HEK293T (cell line): ENCODE data around the gene TMEM119.

ENCODE experiments used
- CTCF ChIA-PET: fragments of 350-600 bp; formaldehyde crosslinking; extraction: SDS; loops from one replicate; lab custom pipeline; 2021; ENCODE audit warnings: antibody characterized with exemption, inconsistent platforms; lab: Yijun Ruan, JAX
- POLR2A ChIA-PET: fragments of 350-600 bp; formaldehyde crosslinking; extraction: SDS; loops from one replicate; lab custom pipeline; 2020; ENCODE audit warnings: antibody characterized with exemption, inconsistent platforms; lab: Yijun Ruan, JAX
- DNase-seq: peaks from one replicate; pipeline ENCODE4 v3.0.0; 2012; ENCODE audit warnings: mixed read lengths; ENCODE audit errors: extremely low spot score
- ARNT ChIP-seq: fragments of 450-650 bp; IDR thresholded peaks from 2 replicates; pipeline ENCODE4 v1.6.1; 2017; ENCODE audit warnings: mild to moderate bottlenecking
- BHLHE40 ChIP-seq: fragments of 450-650 bp; IDR thresholded peaks from 2 replicates; pipeline ENCODE4 v1.6.1; 2016; ENCODE audit warnings: mild to moderate bottlenecking, moderate library complexity, borderline replicate concordance
- CTBP1 ChIP-seq: fragments of 450-650 bp; IDR thresholded peaks from 2 replicates; pipeline ENCODE4 v1.6.1; 2016; ENCODE audit warnings: borderline replicate concordance
- ELF4 ChIP-seq: fragments of 450-650 bp; IDR thresholded peaks from 2 replicates; pipeline ENCODE4 v1.6.1; 2017; ENCODE audit warnings: antibody characterized with exemption
- FOXA1 ChIP-seq: fragments of 450-650 bp; IDR thresholded peaks from 2 replicates; pipeline ENCODE4 v1.6.1; 2016; ENCODE audit warnings: mild to moderate bottlenecking
- FOXK2 ChIP-seq: fragments of 450-650 bp; IDR thresholded peaks from 2 replicates; pipeline ENCODE4 v1.6.1; 2016; ENCODE audit warnings: mild to moderate bottlenecking
- FOXM1 ChIP-seq: fragments of 450-650 bp; IDR thresholded peaks from 2 replicates; pipeline ENCODE4 v1.6.1; 2017; ENCODE audit warnings: mild to moderate bottlenecking, borderline replicate concordance
- HDGF ChIP-seq: fragments of 450-650 bp; IDR thresholded peaks from 2 replicates; pipeline ENCODE4 v1.6.1; 2017; ENCODE audit warnings: antibody characterized with exemption, borderline replicate concordance
- L3MBTL2 ChIP-seq: fragments of 450-650 bp; conservative IDR thresholded peaks from 2 replicates; pipeline ENCODE4 v1.6.1; 2016; ENCODE audit warnings: mild to moderate bottlenecking
- LEF1 ChIP-seq: fragments of 450-650 bp; IDR thresholded peaks from 2 replicates; pipeline ENCODE4 v1.6.1; 2017; ENCODE audit warnings: mild to moderate bottlenecking, borderline replicate concordance
- NFRKB ChIP-seq: fragments of 450-650 bp; IDR thresholded peaks from 2 replicates; pipeline ENCODE4 v1.6.1; 2016; ENCODE audit warnings: mild to moderate bottlenecking, moderate library complexity
- PKNOX1 ChIP-seq: fragments of 450-650 bp; IDR thresholded peaks from 2 replicates; pipeline ENCODE4 v1.6.1; 2016
- SP1 ChIP-seq: fragments of 450-650 bp; IDR thresholded peaks from 2 replicates; pipeline ENCODE4 v1.6.1; 2017
- SUZ12 ChIP-seq: fragments of 450-650 bp; IDR thresholded peaks from 2 replicates; pipeline ENCODE4 v1.6.1; 2016; ENCODE audit warnings: mild to moderate bottlenecking
- TARDBP ChIP-seq: fragments of 450-650 bp; IDR thresholded peaks from 2 replicates; pipeline ENCODE4 v1.6.1; 2016
- ZNF384 ChIP-seq: fragments of 450-650 bp; IDR thresholded peaks from 2 replicates; pipeline ENCODE4 v1.6.1; 2016

TMEM119 gene

GRCh38 chr12:108565146-108565545 lies 32.7 kb downstream of the TMEM119 start:
- ChIA-PET POLR2A (no interaction called here), CTCF (interaction anchor here (0.6 to 1.7 kb wide), 2 partner anchors 51 to 53 kb away, joined by 3 to 4 read pairs; no protein-coding TSS in a partner anchor)
- no peak for DNase-seq
- TF ChIP-seq FOXK2 (no peak), TARDBP (no peak), SUZ12 (no peak), ELF4 (no peak), PKNOX1 (no peak), ZNF384 (no peak), L3MBTL2 (no peak), HDGF (no peak), FOXA1 (no peak), CTBP1 (no peak), LEF1 (no peak)

- DNase-seq, result no peak
- TF ChIP-seq FOXA1 (no peak), PKNOX1 (no peak), ZNF384 (no peak), FOXK2 (no peak)
- CTCF ChIA-PET, result interaction anchor here (0.6 to 1.7 kb wide), 2 partner anchors 52 to 54 kb away, joined by 3 to 4 read pairs; no protein-coding TSS in a partner anchor
- POLR2A ChIA-PET, result no interaction called here
Measured at GRCh38 chr12:108564724-108565123, 33.2 kb downstream of the TMEM119 start.

- ChIA-PET CTCF (interaction anchor here (0.7 kb wide), 1 partner anchor 53 kb away, joined by 3 read pairs; no protein-coding TSS in a partner anchor), POLR2A (no interaction called here)
- no peak for TF ChIP-seq SP1
- TF ChIP-seq LEF1, result no peak
- no peak for TF ChIP-seq HDGF
- no peak for TF ChIP-seq PKNOX1
- TF ChIP-seq ELF4, result no peak
- TF ChIP-seq FOXA1, result no peak
- no peak for TF ChIP-seq TARDBP
- TF ChIP-seq ARNT, result no peak
- no peak for TF ChIP-seq SUZ12
- TF ChIP-seq BHLHE40, result no peak
- TF ChIP-seq L3MBTL2, result no peak
- TF ChIP-seq CTBP1, result no peak
- no peak for TF ChIP-seq ZNF384
- TF ChIP-seq FOXK2, result no peak
- TF ChIP-seq NFRKB, result no peak
- no peak for TF ChIP-seq FOXM1
- DNase-seq, result no peak
Measured at GRCh38 chr12:108563804-108564151, 34.1 kb downstream of the TMEM119 start.

GRCh38 chr12:108563136-108563803 lies 34.6 kb downstream of the TMEM119 start:
- peak; percentile 81 for DNase-seq
- CTCF ChIA-PET, result interaction anchor here (0.7 to 1.0 kb wide), 2 partner anchors 49 to 54 kb away, joined by 3 to 7 read pairs; no protein-coding TSS in a partner anchor
- TF ChIP-seq CTBP1 (no peak), ARNT (no peak), PKNOX1 (peak; percentile 80), LEF1 (no peak), FOXK2 (no peak), FOXM1 (no peak)
- POLR2A ChIA-PET, result interaction anchor here (0.8 to 1.6 kb wide), 3 partner anchors 33 to 57 kb away, joined by 3 to 10 read pairs (median 5); no protein-coding TSS in a partner anchor

GRCh38 chr12:108562348-108563135 lies 35.3 kb downstream of the TMEM119 start, which contains the start of gene ISCU:
TSS of gene ISCU (plus strand) at chr12:108562596. CDS start at chr12:108562623, 27 bp downstream.
- CTCF ChIA-PET, result interaction anchor here (0.6 to 1.0 kb wide), 3 partner anchors 50 to 534 kb away, joined by 3 to 7 read pairs (median 3); no protein-coding TSS in a partner anchor

More at GRCh38 chr12:108562348-108563135, 35.3 kb downstream of the TMEM119 start, which contains the start of gene ISCU:
- TF ChIP-seq PKNOX1 (no peak), ELF4 (peak; percentile 39; the same call in 1 of the 2 replicates)
- POLR2A ChIA-PET, result interaction anchor here (0.7 to 1.9 kb wide), 11 partner anchors 8 to 525 kb away, joined by 3 to 10 read pairs (median 3); no protein-coding TSS in a partner anchor
- peak; percentile 99 for DNase-seq
